ENCODE measurements around the gene GMCL2. TPM values are rescaled to one million over a fixed set of nuclear protein-coding genes. Genes with fewer than 3 reads are reported as not detected.

The GMCL2 gene
- polyA plus RNA-seq, 6 donors from 2014 or later = not detected

DNA sequence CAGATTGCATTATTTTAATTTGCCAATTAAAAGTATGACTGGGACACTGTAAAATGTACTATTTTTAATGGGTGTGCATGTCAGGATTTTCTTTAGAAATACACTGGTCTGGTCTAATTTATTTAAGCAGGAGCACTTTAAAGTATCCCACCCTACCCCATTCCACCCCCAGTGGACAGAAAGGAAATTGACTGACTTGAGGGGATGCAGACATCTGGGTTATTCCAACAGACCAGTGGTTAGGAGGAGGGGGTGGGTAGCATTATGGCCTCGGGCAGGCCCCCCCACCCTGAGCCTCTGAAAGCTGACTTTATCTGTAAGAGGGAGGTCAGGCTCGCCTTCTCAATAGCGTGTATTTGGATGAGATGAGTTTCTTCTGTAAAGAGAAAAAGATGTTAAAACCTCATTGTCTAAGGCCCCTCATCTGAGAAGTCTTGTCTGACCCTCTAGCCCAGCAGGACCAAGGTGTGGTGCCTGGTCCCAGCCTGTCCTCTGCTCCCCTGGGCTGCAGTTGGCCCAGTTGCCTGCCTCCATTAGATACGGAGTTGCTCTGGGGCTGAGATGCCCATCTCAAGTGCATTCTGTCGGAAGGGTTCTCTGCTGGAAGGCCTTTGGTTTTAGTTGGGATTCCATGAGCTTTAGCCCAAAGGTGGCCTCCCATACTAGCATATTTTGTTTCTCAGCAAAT, 21.5 kb upstream of the GMCL2 start:
- no peak for DNase-seq
- Mint-ChIP-seq H3K27me3 (peaks cover 0 to 5% (median 0%) of the 10 kb centered on the region in 3 donors), H3K9me3 (peaks cover 0 to 3% (median 0%) of the 10 kb centered on the region in 7 donors), H3K4me3 (peak overlapping the region in 1 of 8 donors; percentile 18), H3K36me3 (peaks cover 12 to 29% of the 10 kb centered on the region in 2 donors), H3K4me1 (peaks cover 18 to 57% (median 30%) of the 10 kb centered on the region in 3 donors), H3K27ac (peak overlapping the region in 3 of 6 donors; percentile 27 to 86 (median 85))
- ATAC-seq (ENCODE audit: low read depth in 2 of 2) = no peak

DNA sequence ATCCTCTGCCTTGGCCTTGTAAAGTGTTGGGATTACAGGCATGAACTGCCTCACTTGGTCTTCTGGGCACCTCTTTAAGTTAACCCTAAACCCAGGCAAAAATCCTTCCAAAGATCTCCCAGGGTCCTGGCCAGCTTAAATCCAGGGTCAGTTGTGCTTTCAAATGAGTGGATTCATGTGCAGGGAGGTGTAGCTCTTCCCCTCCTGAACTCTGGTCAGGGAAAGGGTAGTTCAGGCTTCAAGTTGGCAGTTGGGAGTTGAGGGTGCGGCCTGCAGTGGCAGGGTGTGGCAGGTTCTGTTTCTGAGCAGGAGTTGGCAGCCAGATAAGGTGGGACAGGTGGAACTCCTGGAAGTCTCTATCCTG, 20.7 kb upstream of the GMCL2 start:
- peaks cover 0 to 5% (median 0%) of the 10 kb centered on the region in 3 donors for H3K27me3 Mint-ChIP-seq
- H3K9me3 Mint-ChIP-seq = peaks cover 0 to 3% (median 0%) of the 10 kb centered on the region in 7 donors
- H3K27ac Mint-ChIP-seq = peak overlapping the region in 2 of 6 donors; percentile 84 to 90
- peak overlapping the region in 2 of 8 donors; percentile 22 to 91 for H3K4me3 Mint-ChIP-seq
- no peak for ATAC-seq (ENCODE audit: low read depth in 2 of 2)
- no peak for DNase-seq
- H3K4me1 Mint-ChIP-seq = peaks cover 17 to 50% (median 27%) of the 10 kb centered on the region in 3 donors
- peaks cover 12 to 29% of the 10 kb centered on the region in 2 donors for H3K36me3 Mint-ChIP-seq

DNA sequence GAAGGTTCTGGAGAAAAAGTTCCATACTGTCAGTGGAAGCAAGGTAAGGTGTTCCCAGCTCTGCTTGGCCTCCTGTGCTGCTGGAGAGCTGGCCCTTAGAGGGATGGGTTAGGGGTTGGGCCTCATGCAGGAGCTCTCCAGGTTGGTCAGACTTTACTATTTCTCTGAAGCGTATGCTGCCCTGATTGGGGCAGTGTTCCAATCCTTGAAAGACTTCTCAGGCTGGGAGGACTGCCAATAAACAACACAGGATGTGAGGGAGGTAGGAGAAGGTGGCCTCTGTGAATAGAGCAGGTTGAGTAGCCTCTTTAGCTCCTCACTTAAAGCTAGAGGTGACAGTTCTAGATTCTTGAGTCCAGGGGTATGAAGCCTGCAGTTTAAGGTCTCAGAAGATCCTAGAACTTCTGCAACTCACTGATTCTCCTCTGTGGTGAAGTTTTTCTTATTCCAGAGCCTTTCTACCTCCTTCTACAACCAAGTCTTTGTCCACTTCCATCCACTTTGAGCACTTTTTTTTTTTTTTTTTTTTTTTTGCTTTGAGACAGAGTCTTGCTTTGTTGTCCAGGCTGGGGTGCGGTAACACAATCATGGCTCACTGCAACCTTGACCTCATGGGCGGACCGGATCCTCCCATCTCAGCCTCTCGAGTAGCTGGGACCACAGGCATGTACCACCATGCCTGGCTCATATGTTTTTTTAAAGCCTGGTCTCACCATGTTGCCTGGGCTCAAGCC, 20.2 kb upstream of the GMCL2 start:
- Mint-ChIP-seq H3K27me3 (peaks cover 0 to 5% (median 0%) of the 10 kb centered on the region in 3 donors), H3K27ac (peak overlapping the region in 4 of 6 donors; percentile 59 to 90 (median 80)), H3K9me3 (peaks cover 0 to 3% (median 0%) of the 10 kb centered on the region in 7 donors), H3K4me1 (peaks cover 17 to 47% (median 27%) of the 10 kb centered on the region in 3 donors), H3K4me3 (peak overlapping the region in 5 of 8 donors; percentile 32 to 91 (median 44)), H3K36me3 (peaks cover 12 to 29% of the 10 kb centered on the region in 2 donors)
- ATAC-seq (ENCODE audit: low read depth in 2 of 2) (no peak), DNase-seq (no peak)

DNA sequence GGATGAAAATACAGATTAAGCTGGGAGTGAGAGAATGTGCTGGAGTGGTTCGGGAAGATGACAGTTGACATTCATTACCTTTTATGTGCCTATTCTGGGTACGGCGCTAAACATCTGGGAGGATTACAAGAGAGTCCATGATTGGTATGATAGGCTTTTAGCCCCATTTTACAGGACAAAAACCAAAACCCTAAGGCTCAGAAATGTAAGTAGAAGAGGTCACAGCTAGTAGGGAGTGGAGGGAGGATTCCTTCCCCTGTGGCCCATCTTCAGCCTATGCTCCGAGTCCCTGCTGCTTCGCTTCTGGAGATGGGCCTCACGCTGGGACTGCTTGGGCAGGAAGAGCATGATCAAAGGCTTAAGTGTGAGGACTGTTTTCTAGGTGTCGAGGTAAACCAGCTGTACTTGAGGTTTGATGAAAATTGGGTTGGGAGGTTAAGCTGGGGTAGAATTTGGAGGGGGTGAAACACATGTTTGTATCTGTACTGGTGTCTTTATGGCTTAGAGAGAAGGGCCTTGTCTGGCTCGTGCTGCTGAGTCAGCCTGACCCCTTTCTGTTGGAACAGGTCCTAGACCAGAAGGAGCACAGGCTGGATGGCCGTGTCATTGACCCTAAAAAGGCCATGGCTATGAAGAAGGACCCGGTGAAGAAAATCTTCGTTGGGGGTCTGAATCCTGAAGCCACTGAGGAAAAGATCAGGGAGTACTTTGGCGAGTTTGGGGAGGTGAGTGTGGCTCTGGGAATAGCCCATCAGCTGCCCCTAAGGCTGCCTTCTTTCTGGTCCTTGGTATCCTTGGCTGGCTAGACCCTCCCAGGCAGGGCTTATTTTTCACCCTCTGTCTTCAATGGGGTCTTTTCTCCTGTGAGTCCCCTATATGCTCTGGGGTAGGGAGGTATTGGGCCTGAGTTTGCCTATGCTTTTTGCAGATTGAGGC, 19.3 kb upstream of the GMCL2 start:
- Mint-ChIP-seq H3K27ac (peak overlapping the region; percentile 70 to 89 (median 82)), H3K27me3 (peaks cover 0 to 5% (median 0%) of the 10 kb centered on the region in 3 donors), H3K4me3 (peak overlapping the region; percentile 64 to 99 (median 87)), H3K4me1 (peaks cover 17 to 46% (median 27%) of the 10 kb centered on the region in 3 donors), H3K36me3 (peaks cover 12 to 29% of the 10 kb centered on the region in 2 donors), H3K9me3 (peaks cover 0 to 3% (median 0%) of the 10 kb centered on the region in 7 donors)
- ATAC-seq (ENCODE audit: low read depth in 2 of 2) = no peak
- DNase-seq = no peak

DNA sequence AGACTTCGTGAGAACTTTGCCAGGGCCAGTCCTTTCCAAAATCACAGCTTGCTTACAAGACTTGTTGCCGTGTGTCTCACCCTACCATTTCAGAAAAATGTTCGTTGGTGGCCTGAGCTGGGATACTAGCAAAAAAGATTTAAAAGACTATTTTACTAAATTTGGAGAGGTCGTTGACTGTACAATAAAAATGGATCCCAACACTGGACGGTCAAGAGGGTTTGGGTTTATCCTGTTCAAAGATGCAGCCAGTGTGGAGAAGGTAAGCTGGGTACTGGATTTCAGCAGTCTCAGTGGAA, 18.5 kb upstream of the GMCL2 start:
- DNase-seq = no peak
- Mint-ChIP-seq H3K27me3 (peaks cover 0 to 5% (median 0%) of the 10 kb centered on the region in 3 donors), H3K4me3 (peak overlapping the region; percentile 64 to 99 (median 87)), H3K9me3 (peaks cover 0 to 3% (median 0%) of the 10 kb centered on the region in 7 donors), H3K36me3 (peaks cover 12 to 29% of the 10 kb centered on the region in 2 donors), H3K27ac (peak overlapping the region; percentile 70 to 89 (median 82)), H3K4me1 (peaks cover 17 to 46% (median 27%) of the 10 kb centered on the region in 3 donors)
- ATAC-seq (ENCODE audit: low read depth in 2 of 2) = no peak

GRCh38 chr5:178204935-178205748, 18.0 kb upstream of the GMCL2 start:
- DNase-seq (peak; percentile 61), ATAC-seq (ENCODE audit: low read depth in 2 of 2) (peak; percentile 28 to 30)
- peaks cover 17 to 43% (median 27%) of the 10 kb centered on the region in 3 donors for H3K4me1 Mint-ChIP-seq
- peaks cover 0 to 5% (median 0%) of the 10 kb centered on the region in 3 donors for H3K27me3 Mint-ChIP-seq
- peak overlapping the region; percentile 64 to 99 (median 93) for H3K4me3 Mint-ChIP-seq
- peaks cover 12 to 25% of the 10 kb centered on the region in 2 donors for H3K36me3 Mint-ChIP-seq
- peak overlapping the region in 5 of 6 donors; percentile 70 to 100 (median 87) for H3K27ac Mint-ChIP-seq
- H3K9me3 Mint-ChIP-seq = peaks cover 0 to 3% (median 0%) of the 10 kb centered on the region in 7 donors

DNA sequence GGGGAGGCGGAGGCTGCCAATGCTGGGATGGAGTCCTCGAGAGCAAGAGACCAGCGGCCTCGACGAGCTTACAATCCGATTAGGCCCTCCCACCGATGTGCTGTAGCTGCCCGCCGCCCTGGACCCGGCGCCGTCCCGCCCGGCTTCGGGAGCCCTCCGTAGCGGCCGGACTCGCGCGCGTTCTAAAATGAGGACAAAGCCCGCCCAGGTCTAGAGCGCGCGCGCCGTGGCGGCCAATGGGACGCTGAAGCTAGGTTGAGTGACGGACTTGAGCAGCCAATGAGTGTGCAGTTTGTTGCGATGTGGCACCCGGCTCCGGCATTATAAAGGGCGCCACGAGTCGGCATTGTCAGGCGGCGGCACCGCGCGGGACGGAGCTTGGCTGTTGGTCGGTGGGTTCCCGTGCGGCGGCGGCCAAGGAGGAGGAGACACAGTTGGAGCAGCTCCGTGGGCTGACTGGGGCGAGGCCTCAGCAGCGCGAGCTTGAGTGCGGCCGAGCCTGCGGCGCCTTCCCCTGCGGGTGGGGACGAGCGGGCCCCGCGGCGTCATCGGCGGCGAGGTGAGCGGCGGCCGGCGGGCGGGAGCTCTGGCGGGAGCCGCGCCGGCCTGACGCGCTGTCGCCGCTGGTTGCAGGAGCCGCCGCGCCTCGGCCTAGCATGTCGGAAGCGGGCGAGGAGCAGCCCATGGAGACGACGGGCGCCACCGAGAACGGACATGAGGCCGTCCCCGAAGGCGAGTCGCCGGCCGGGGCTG, 17.2 kb upstream of the GMCL2 start, which contains the start of gene HNRNPAB:
HNRNPAB (plus strand) TSS at position 352 of the 753 bp plus-strand sequence; CDS start at position 657, 305 bp downstream.
- peaks cover 0 to 5% (median 0%) of the 10 kb centered on the region in 3 donors for H3K27me3 Mint-ChIP-seq
- H3K27ac Mint-ChIP-seq = peak within 1 kb of the TSS; percentile 75 to 100 (median 100)
- ATAC-seq (ENCODE audit: low read depth in 2 of 2) (peak; percentile 84 to 87), DNase-seq (peak; percentile 94)
- peaks cover 17 to 36% (median 27%) of the 10 kb centered on the region in 3 donors for H3K4me1 Mint-ChIP-seq
- H3K4me3 Mint-ChIP-seq = peak within 1 kb of the TSS; percentile 95 to 99 (median 98)
- H3K9me3 Mint-ChIP-seq = peaks cover 0 to 3% (median 0%) of the 10 kb centered on the region in 7 donors
- H3K36me3 Mint-ChIP-seq = peaks cover 5 to 18% of the 10 kb centered on the region in 2 donors

DNA sequence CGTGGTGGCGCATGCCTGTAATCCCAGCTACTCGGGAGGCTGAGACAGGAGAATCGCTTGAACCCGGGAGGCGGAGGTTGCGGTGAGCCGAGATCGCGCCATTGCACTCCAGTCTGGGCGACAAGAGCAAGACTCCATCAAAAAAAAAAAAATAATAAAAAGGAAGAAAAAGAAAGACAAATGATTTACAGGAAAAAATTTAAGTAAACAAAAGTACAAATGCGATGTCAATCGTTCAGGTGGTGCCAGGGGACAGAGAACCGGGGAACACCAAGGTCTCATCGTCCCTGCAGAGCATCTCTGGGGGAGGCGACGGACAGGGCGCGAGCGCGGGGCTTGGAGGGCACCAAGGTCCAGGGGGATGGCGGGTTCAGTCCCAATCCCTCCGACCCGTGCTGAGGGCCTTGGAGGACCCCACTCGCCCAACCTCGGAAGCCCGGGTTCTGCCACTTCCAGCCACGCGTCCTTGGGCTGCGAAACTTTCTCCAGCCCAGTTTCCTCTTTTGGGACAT, 16.6 kb upstream of the GMCL2 start:
- no peak for DNase-seq
- peaks cover 0 to 5% (median 0%) of the 10 kb centered on the region in 3 donors for H3K27me3 Mint-ChIP-seq
- peaks cover 17 to 32% (median 27%) of the 10 kb centered on the region in 3 donors for H3K4me1 Mint-ChIP-seq
- peak overlapping the region in 5 of 6 donors; percentile 29 to 100 (median 100) for H3K27ac Mint-ChIP-seq
- peaks cover 0 to 15% of the 10 kb centered on the region in 2 donors for H3K36me3 Mint-ChIP-seq
- ATAC-seq (ENCODE audit: low read depth in 2 of 2) = peak; percentile 11 to 18
- H3K9me3 Mint-ChIP-seq = peaks cover 0 to 3% (median 0%) of the 10 kb centered on the region in 7 donors
- peak overlapping the region; percentile 95 to 99 (median 98) for H3K4me3 Mint-ChIP-seq

DNA sequence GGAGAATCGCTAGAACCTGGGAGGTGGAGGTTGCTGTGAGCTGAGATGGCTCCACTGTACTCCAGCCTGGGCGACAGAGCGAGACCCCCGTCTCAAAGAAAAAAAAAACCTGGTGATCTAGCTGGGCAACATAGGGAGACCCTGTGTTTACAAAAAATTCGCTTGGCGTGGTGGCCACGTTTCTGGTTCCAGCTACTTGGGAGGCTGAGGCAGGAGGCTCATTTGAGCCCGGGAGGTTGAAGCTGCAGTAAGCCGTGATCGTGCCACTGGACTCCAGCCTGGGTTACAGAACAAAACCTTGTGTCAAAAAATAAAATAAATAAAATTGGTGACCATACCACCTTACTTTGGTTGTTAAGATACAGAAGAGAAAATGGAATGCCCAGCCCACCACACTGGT, 15.4 kb upstream of the GMCL2 start:
- peaks cover 13 to 24% (median 20%) of the 10 kb centered on the region in 3 donors for H3K4me1 Mint-ChIP-seq

DNA sequence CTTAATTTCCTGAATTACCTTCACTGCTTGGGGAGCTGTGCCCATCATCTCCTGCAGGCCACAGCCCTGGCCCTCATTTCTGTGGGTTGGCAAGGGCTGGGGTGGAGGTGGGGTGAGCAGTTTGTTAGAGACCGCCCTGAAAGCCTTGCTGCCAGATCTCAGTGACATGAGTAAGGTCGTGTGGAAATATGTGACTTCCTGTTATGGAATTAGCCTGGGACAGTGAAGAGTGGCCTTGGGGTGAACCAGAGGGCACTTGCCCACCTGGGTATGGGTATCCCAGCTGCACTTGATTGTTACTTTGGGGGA, 14.7 kb upstream of the GMCL2 start:
- H3K9me3 Mint-ChIP-seq = peaks cover 0 to 3% (median 0%) of the 10 kb centered on the region in 7 donors
- peaks cover 0 to 5% (median 0%) of the 10 kb centered on the region in 3 donors for H3K27me3 Mint-ChIP-seq
- H3K36me3 Mint-ChIP-seq = peaks cover 0 to 7% of the 10 kb centered on the region in 2 donors
- ATAC-seq (ENCODE audit: low read depth in 2 of 2) (no peak), DNase-seq (no peak)
- H3K4me1 Mint-ChIP-seq = peaks cover 13 to 18% (median 15%) of the 10 kb centered on the region in 3 donors
- H3K4me3 Mint-ChIP-seq = peak overlapping the region in 3 of 8 donors; percentile 29 to 74 (median 64)
- H3K27ac Mint-ChIP-seq = no peak overlapping the region

More for the DNA sequence above, 15.4 kb upstream of the GMCL2 start:
- DNase-seq (no peak), ATAC-seq (ENCODE audit: low read depth in 2 of 2) (no peak)
- H3K27ac Mint-ChIP-seq = peak overlapping the region in 1 of 6 donors; percentile 42
- peak overlapping the region; percentile 2 to 86 (median 76) for H3K4me3 Mint-ChIP-seq
- H3K9me3 Mint-ChIP-seq = peaks cover 0 to 3% (median 0%) of the 10 kb centered on the region in 7 donors
- H3K36me3 Mint-ChIP-seq = peaks cover 0 to 7% of the 10 kb centered on the region in 2 donors
- H3K27me3 Mint-ChIP-seq = peaks cover 0 to 5% (median 0%) of the 10 kb centered on the region in 3 donors

Measured in naive B cell (primary cell).